ENCODE measurements around the gene GTF3C6. TPM values are rescaled to one million over a fixed set of nuclear protein-coding genes. Genes with fewer than 3 reads are reported as not detected.
A peak's percentile ranks its signal among the peaks of the same experiment; 100 is the strongest.

GTF3C6 gene
- total and polyA plus RNA-seq, 10 of the 15 experiments (the other 5 are each of a cell fraction or from before 2014, with no cell fraction given), result 42.8 to 261 (median 116) TPM

GRCh38 chr6:110958329-110959192 lies at the start of gene GTF3C6 (continued):
- peak; percentile 55; the same call in 1 of the 2 replicates for TF ChIP-seq PRDM15 (CRISPR knock-in tag; IDR thresholded peaks at IDR 0.05)
- TF ChIP-seq RELA (IDR thresholded peaks at IDR 0.05; ENCODE audit: borderline replicate concordance, partially characterized antibody), result no peak
- no peak; the same call in 1 of the 2 replicates for TF ChIP-seq ASH2L (IDR thresholded peaks at IDR 0.05; ENCODE audit: borderline replicate concordance, low read depth)
- no peak for TF ChIP-seq RCOR1 (conservative IDR thresholded peaks at IDR 0.05; ENCODE audit: low read depth, low read length)
- TF ChIP-seq SKIL (IDR thresholded peaks at IDR 0.05; ENCODE audit: low read depth, poor library complexity, severe bottlenecking), result peak; percentile 28
- TF ChIP-seq NKRF (conservative IDR thresholded peaks at IDR 0.05), result peak; percentile 93
- TF ChIP-seq ZBTB4 (CRISPR knock-in tag; IDR thresholded peaks at IDR 0.05), result no peak
- peak; percentile 52 for TF ChIP-seq LARP7 (IDR thresholded peaks at IDR 0.05)
- no peak for TF ChIP-seq SIN3A (IDR thresholded peaks at IDR 0.05; ENCODE audit: low read depth, low read length)
- no peak for TF ChIP-seq ZNF274 (IDR thresholded peaks at IDR 0.05; ENCODE audit: insufficient read depth, insufficient read length)
- peak; percentile 78; the same call in 1 of the 2 replicates for TF ChIP-seq CREB1 (IDR thresholded peaks at IDR 0.05; ENCODE audit: low read depth)
- TF ChIP-seq NR2F1 (conservative IDR thresholded peaks at IDR 0.05), result 0 out of 2 replicates have a peak, but pooled peaks have one; percentile 36
- TF ChIP-seq MAX (IDR thresholded peaks at IDR 0.05; ENCODE audit: low read depth, low read length), result peak; percentile 94
- TF ChIP-seq SIX5 (IDR thresholded peaks at IDR 0.05; ENCODE audit: low read depth, low read length, severe bottlenecking), result peak; percentile 63
- peak; percentile 52; the same call in 1 of the 2 replicates for TF ChIP-seq DPF2 (IDR thresholded peaks at IDR 0.05)
- TF ChIP-seq SMC3 (IDR thresholded peaks at IDR 0.05; ENCODE audit: borderline replicate concordance, low read length), result 0 out of 2 replicates have a peak, but pooled peaks have one; percentile 5
- TF ChIP-seq ZNF384 (IDR thresholded peaks at IDR 0.05; ENCODE audit: borderline replicate concordance, low read depth, low read length), result no peak

All from GM12878 (cell line).